Ascending aorta (tissue), 2 donors: ENCODE results near the gene CAPNS1. TPM values are rescaled to one million over a fixed set of nuclear protein-coding genes. Genes with fewer than 3 reads are reported as not detected.

Source experiments
- DNase-seq, 2 donors: peaks; one replicate each; pipeline ENCODE4 v3.0.0-alpha.2; 2019; ENCODE audit warnings: low spot score in 2 of 2
- H3K27ac ChIP-seq, 2 donors: fragments of 200-600 bp; sonication (generic); one replicate each; pipeline ENCODE4 v1.5.1; 2016 to 2017; ENCODE audit warnings: mild to moderate bottlenecking in 1 of 2
- H3K27me3 ChIP-seq: fragments of 200-600 bp; sonication (generic); one replicate; pipeline ENCODE4 v1.5.1; 2017
- H3K36me3 ChIP-seq, 2 donors: fragments of 200-600 bp; sonication (generic); one replicate each; pipeline ENCODE4 v1.5.1; 2016
- H3K4me1 ChIP-seq, 2 donors: fragments of 200-600 bp; sonication (generic); one replicate each; pipeline ENCODE4 v1.5.1; 2016 to 2017; ENCODE audit warnings: mild to moderate bottlenecking in 1 of 2
- H3K4me3 ChIP-seq, 2 donors: fragments of 200-600 bp; sonication (generic); one replicate each; pipeline ENCODE4 v1.5.1; 2016 to 2017; ENCODE audit warnings: mild to moderate bottlenecking in 1 of 2
- H3K9me3 ChIP-seq, 2 donors: fragments of 200-600 bp; sonication (generic); one replicate each; pipeline ENCODE4 v1.5.1; 2016
- intact Hi-C: fragments of 100-400 bp; cut with DNase I; formaldehyde crosslinking; loops from one replicate; pipeline ENCODE4 v1.15.1; 2023
- total RNA-seq: library from RNA; depleted of rRNA; stranded (reverse); fragments of >200 nt; gene quantifications from one replicate; pipeline ENCODE4 v1.1.0, GENCODE V29; 2016
- TF ChIP-seq, protein P1 (sequence below), 3 experiments: fragments of 200-600 bp in 2 of 3; fragments of 450-650 bp in 1 of 3; sonication (generic) in 2 of 3; IDR thresholded peaks; one replicate each; pipeline ENCODE4 v1.5.1; 2016 to 2019; ENCODE audit warnings: antibody characterized with exemption in 3 of 3, mild to moderate bottlenecking in 1 of 3, moderate library complexity in 1 of 3

CAPNS1 gene
- total RNA-seq, 1 donor from 2014 or later: 168 TPM

GRCh38 chr19:36140304-36141038 is 605 bp downstream of the CAPNS1 start:
- peaks cover 34 to 35% of the 10 kb centered on the region in 2 donors for H3K36me3 ChIP-seq
- intact Hi-C loops: loop anchor here (1.0 kb wide), 3 partner anchors 11 to 74 kb away; partner anchors contain the start of genes TBCB and ZNF565
- H3K4me1 ChIP-seq: peaks cover 6 to 19% of the 10 kb centered on the region in 2 donors
- no peaks in the 10 kb centered on the region for H3K27me3 ChIP-seq
- TF ChIP-seq, protein P1, sequence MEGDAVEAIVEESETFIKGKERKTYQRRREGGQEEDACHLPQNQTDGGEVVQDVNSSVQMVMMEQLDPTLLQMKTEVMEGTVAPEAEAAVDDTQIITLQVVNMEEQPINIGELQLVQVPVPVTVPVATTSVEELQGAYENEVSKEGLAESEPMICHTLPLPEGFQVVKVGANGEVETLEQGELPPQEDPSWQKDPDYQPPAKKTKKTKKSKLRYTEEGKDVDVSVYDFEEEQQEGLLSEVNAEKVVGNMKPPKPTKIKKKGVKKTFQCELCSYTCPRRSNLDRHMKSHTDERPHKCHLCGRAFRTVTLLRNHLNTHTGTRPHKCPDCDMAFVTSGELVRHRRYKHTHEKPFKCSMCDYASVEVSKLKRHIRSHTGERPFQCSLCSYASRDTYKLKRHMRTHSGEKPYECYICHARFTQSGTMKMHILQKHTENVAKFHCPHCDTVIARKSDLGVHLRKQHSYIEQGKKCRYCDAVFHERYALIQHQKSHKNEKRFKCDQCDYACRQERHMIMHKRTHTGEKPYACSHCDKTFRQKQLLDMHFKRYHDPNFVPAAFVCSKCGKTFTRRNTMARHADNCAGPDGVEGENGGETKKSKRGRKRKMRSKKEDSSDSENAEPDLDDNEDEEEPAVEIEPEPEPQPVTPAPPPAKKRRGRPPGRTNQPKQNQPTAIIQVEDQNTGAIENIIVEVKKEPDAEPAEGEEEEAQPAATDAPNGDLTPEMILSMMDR (IDR thresholded peaks at IDR 0.05): no peak
- peak in 1 of 2 donors; percentile 73 for DNase-seq
- peak overlapping the region; percentile 80 to 82 for H3K4me3 ChIP-seq
- H3K9me3 ChIP-seq: no peaks in the 10 kb centered on the region
- H3K27ac ChIP-seq: peak overlapping the region; percentile 96 to 97

GRCh38 chr19:36141039-36141927 is 1.4 kb downstream of the CAPNS1 start:
- Histone ChIP-seq H3K27ac (peak overlapping the region; percentile 96 to 97), H3K27me3 (no peaks in the 10 kb centered on the region), H3K9me3 (no peaks in the 10 kb centered on the region), H3K4me3 (peak overlapping the region; percentile 80 to 82), H3K4me1 (peaks cover 6 to 16% of the 10 kb centered on the region in 2 donors), H3K36me3 (peaks cover 43% of the 10 kb centered on the region in 2 donors)
- intact Hi-C loops: loop anchor here (1.0 kb wide), 2 partner anchors 26 to 73 kb away; partner anchors contain the start of genes TBCB and ZNF565
- DNase-seq: peak; percentile 64 to 95
- TF ChIP-seq, protein P1 (IDR thresholded peaks at IDR 0.05): no peak

- DNase-seq: no peak
- peaks cover 50% of the 10 kb centered on the region in 2 donors for H3K36me3 ChIP-seq
- peak overlapping the region in 1 of 2 donors; percentile 82 for H3K4me3 ChIP-seq
- H3K4me1 ChIP-seq: peaks cover 6 to 10% of the 10 kb centered on the region in 2 donors
- intact Hi-C loops: no loop called here
- TF ChIP-seq, protein P1 (IDR thresholded peaks at IDR 0.05): no peak
- H3K27me3 ChIP-seq: no peaks in the 10 kb centered on the region
- H3K27ac ChIP-seq: peak overlapping the region; percentile 96 to 97
- no peaks in the 10 kb centered on the region for H3K9me3 ChIP-seq
Observed at GRCh38 chr19:36142046-36142445, 2.2 kb downstream of the CAPNS1 start.

DNA sequence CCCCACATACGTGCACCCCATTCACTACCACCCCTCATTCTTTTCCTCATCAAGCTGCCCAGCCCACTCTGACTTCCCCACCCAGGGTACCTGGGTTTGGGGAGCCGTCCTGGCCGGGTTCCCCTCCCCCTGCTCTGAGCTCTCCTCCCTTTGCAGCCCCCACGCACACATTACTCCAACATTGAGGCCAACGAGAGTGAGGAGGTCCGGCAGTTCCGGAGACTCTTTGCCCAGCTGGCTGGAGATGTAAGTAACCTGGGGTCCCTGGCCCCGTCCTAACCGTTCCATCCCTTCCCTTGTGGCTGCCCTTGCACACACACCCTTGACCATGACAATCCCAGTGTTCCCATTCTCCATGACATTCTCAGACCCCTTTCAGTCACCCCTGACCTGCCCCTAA is 2.6 kb downstream of the CAPNS1 start:
- Histone ChIP-seq H3K36me3 (peaks cover 55% of the 10 kb centered on the region in 2 donors), H3K4me1 (peaks cover 6 to 10% of the 10 kb centered on the region in 2 donors), H3K9me3 (no peaks in the 10 kb centered on the region), H3K27me3 (no peaks in the 10 kb centered on the region), H3K27ac (peak overlapping the region; percentile 96 to 97), H3K4me3 (no peak overlapping the region)
- TF ChIP-seq, protein P1 (IDR thresholded peaks at IDR 0.05): no peak
- intact Hi-C loops: no loop called here
- no peak for DNase-seq

- Histone ChIP-seq H3K9me3 (no peaks in the 10 kb centered on the region), H3K27me3 (no peaks in the 10 kb centered on the region), H3K27ac (no peak overlapping the region), H3K36me3 (peaks cover 73 to 76% of the 10 kb centered on the region in 2 donors), H3K4me1 (peaks cover 6% of the 10 kb centered on the region in 2 donors), H3K4me3 (no peak overlapping the region)
- DNase-seq: no peak
- TF ChIP-seq, protein P1 (IDR thresholded peaks at IDR 0.05): no peak
- intact Hi-C loops: no loop called here
Observed at GRCh38 chr19:36144624-36145023, 4.8 kb downstream of the CAPNS1 start.
